GM23248 (cell line): ENCODE data around the gene KBTBD7.

Source experiments
- EZH2 ChIP-seq: fragments of 200-600 bp; sonication (generic); IDR thresholded peaks from 2 replicates; pipeline ENCODE4 v1.6.1; 2018; ENCODE audit warnings: antibody characterized with exemption, mild to moderate bottlenecking; ENCODE audit not compliant: insufficient read depth, poor library complexity, severe bottlenecking
- EZH2phosphoT487 ChIP-seq: fragments of 200-600 bp; sonication (generic); IDR thresholded peaks from 2 replicates; pipeline ENCODE4 v1.6.1; 2018; ENCODE audit warnings: antibody characterized with exemption, moderate library complexity, mild to moderate bottlenecking, low read depth; ENCODE audit not compliant: insufficient read depth

DNA sequence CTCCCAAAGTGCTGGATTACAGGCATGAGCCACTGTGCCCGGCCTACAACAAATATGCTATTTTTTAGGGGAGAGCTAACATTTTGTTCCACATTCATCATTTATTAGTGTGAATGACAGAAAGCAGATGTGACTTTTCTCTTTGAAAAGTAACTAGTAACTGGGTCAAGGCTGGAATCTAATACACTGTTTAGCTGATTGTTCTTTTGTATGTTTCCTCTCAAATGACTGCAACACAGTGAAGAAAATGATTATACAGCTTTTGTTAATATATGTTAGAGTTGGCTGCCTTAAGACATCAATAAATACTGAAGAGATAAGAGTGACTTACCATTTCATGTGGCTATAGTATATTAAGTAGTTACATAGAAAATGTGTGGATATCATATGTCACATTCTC, 42.0 kb upstream of the KBTBD7 start:
- TF ChIP-seq EZH2 (no peak), EZH2phosphoT487 (no peak)
